ENCODE measurements around the gene TRPV3. TPM values are rescaled to one million over a fixed set of nuclear protein-coding genes. Genes with fewer than 3 reads are reported as not detected.

Gene TRPV3
- total RNA-seq, result 0.08 and 0.50 TPM in 2 replicates
- long read RNA-seq, result 0 reads

GRCh38 chr17:3557768-3558583, at the start of gene TRPV3:
Gene TRPV3, minus strand, starts transcription at chr17:3557812. Its CDS starts 2,962 bp downstream, at chr17:3554850.
- Mint-ChIP-seq H3K36me3 (ENCODE audit: unreplicated experiment) (no peaks in the 10 kb centered on the region), H3K27me3 (ENCODE audit: unreplicated experiment) (no peaks in the 10 kb centered on the region), H3K4me1 (ENCODE audit: unreplicated experiment) (peaks cover 11% of the 10 kb centered on the region), H3K9me3 (ENCODE audit: unreplicated experiment) (no peaks in the 10 kb centered on the region), H3K4me3 (ENCODE audit: unreplicated experiment) (no peak within 1 kb of the TSS), H3K27ac (ENCODE audit: unreplicated experiment) (no peak within 1 kb of the TSS)
- TF ChIP-seq CTCF (IDR thresholded peaks at IDR 0.05), result no peak
- DNase-seq (ENCODE audit: extremely low spot score, unreplicated experiment), result no peak

DNA sequence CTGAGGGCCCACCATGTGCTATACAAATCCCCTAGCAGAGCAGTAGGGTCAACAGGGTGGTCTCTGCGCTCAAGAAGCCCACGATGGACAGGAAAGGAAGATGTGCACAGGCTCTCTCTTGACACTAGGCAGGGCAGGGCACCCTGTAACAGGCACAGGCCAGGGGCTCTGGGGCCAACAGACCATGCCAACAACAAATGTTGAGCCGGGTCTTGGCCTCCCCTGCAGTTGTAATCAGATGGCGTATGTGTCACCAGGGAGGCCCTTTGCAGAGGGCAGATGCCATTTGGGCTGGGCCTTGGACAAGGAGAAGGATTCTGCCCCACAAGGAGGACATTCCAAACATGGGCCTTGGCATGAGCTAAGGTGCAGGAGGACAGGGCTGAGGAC, 46.3 kb upstream of the TRPV3 start:
- Mint-ChIP-seq H3K4me3 (ENCODE audit: unreplicated experiment) (no peak overlapping the region), H3K4me1 (ENCODE audit: unreplicated experiment) (no peaks in the 10 kb centered on the region), H3K27me3 (ENCODE audit: unreplicated experiment) (no peaks in the 10 kb centered on the region), H3K36me3 (ENCODE audit: unreplicated experiment) (peaks cover 10% of the 10 kb centered on the region), H3K9me3 (ENCODE audit: unreplicated experiment) (no peaks in the 10 kb centered on the region), H3K27ac (ENCODE audit: unreplicated experiment) (no peak overlapping the region)
- no peak for TF ChIP-seq CTCF (IDR thresholded peaks at IDR 0.05)
- no peak for DNase-seq (ENCODE audit: extremely low spot score, unreplicated experiment)

- DNase-seq (ENCODE audit: extremely low spot score, unreplicated experiment), result no peak
- Mint-ChIP-seq H3K4me3 (ENCODE audit: unreplicated experiment) (no peak overlapping the region), H3K27me3 (ENCODE audit: unreplicated experiment) (no peaks in the 10 kb centered on the region), H3K36me3 (ENCODE audit: unreplicated experiment) (peaks cover 6% of the 10 kb centered on the region), H3K27ac (ENCODE audit: unreplicated experiment) (no peak overlapping the region), H3K9me3 (ENCODE audit: unreplicated experiment) (no peaks in the 10 kb centered on the region), H3K4me1 (ENCODE audit: unreplicated experiment) (no peaks in the 10 kb centered on the region)
- TF ChIP-seq CTCF (IDR thresholded peaks at IDR 0.05), result no peak
Observed at GRCh38 chr17:3603119-3603869, 45.7 kb upstream of the TRPV3 start.

DNA sequence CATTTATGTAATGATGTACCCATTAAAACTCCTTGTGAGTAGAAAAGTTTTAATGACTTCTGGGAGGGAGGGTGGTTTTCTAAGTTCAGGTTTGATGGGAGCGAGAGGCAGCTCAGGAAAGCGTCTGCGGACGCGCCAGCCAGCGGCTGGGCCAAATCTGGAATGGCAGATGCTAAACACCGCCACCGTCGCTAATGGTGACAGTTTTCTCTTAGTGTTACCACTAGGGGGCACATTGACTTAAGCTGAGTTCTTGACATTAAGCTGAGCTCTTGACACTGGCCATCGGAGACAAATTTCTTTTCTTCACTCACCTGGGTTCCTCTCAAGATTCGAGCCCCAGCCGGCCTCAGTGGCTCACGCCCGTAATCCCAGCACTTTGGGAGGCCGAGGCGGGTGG, 44.9 kb upstream of the TRPV3 start:
- H3K4me1 Mint-ChIP-seq (ENCODE audit: unreplicated experiment), result no peaks in the 10 kb centered on the region
- no peak overlapping the region for H3K4me3 Mint-ChIP-seq (ENCODE audit: unreplicated experiment)
- H3K36me3 Mint-ChIP-seq (ENCODE audit: unreplicated experiment), result peaks cover 4% of the 10 kb centered on the region
- TF ChIP-seq CTCF (IDR thresholded peaks at IDR 0.05), result peak; percentile 39
- no peak for DNase-seq (ENCODE audit: extremely low spot score, unreplicated experiment)
- no peaks in the 10 kb centered on the region for H3K27me3 Mint-ChIP-seq (ENCODE audit: unreplicated experiment)
- no peaks in the 10 kb centered on the region for H3K9me3 Mint-ChIP-seq (ENCODE audit: unreplicated experiment)
- H3K27ac Mint-ChIP-seq (ENCODE audit: unreplicated experiment), result no peak overlapping the region

All from osteocyte (in vitro differentiated cells).